Stimulated activated CD4-positive, alpha-beta T cell treated with anti-CD3 and anti-CD28 coated beads, Interleukin-4, amount 100 ng/mL, for 4 hours (primary cell): Measurements from ENCODE around the gene CENPM.

Experiments used
- DNase-seq, 2 experiments: peaks; one replicate each; pipeline ENCODE4 v3.0.0-alpha.2; 2020

The CENPM gene

DNA sequence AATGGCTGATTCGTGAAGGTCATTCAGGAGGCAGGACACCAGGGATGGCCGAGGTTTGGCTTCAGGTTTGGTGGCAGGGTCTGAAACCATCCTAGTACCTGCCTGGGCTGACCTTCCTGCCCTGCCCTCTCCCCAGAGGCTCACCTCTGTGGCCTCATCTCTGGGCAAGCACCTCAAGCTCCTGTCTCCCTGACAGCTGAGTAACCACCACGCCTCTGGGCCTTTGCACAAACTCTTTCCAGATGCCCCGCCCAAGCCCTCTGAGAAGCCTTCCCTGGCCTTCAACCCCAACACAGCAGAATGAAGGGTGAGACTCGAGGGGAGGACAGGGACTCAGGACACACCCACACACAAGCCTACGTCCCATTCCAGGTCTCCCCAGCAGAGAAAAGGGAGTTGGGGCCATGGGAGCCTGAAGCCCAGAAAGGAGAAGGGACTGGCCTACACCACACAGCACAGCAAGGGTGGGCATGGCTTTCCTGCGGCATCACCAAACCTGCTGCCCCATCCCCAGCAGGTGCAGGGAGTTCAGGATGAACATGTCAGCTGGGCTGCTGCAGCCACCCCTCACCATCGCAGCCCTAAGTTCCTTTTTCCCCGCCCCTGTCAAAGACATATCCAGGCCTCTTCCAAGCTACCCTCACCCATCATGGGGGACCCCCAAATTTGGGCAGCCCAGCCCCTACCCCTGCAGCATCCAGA lies 34.5 kb downstream of the CENPM start:
- no peak for DNase-seq

DNA sequence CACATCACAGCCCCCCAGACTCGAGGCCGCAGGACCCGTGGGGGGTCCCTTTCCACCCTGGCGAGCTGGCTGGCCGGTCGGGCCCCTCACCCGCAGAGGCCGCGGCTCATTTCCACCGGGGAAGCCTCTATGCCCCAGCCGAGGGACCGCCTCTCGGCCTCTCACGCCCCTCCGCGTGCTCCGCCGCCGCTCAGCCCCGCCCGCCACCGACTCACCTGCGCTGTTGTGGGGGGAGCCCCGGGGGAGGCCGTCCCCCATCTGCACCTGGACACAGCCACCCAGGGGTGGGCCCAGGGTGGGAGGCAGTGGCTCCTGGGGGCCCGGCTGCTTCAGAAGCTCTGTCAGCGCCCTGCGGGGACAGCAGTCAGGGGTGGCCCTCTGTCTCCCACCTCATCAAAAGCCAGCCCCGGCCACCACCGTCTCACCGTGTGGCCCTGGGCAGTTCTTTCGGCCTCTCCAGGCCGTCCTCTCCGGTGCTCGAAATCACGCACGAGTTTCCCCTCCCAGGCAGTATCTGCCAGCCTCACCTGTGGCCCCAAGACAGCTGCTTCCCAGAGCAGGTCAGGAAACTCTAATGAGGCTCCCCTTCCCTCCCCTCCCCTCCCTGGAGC lies 35.8 kb downstream of the CENPM start:
- DNase-seq = peak in 1 of 2 experiments; percentile 30

DNA sequence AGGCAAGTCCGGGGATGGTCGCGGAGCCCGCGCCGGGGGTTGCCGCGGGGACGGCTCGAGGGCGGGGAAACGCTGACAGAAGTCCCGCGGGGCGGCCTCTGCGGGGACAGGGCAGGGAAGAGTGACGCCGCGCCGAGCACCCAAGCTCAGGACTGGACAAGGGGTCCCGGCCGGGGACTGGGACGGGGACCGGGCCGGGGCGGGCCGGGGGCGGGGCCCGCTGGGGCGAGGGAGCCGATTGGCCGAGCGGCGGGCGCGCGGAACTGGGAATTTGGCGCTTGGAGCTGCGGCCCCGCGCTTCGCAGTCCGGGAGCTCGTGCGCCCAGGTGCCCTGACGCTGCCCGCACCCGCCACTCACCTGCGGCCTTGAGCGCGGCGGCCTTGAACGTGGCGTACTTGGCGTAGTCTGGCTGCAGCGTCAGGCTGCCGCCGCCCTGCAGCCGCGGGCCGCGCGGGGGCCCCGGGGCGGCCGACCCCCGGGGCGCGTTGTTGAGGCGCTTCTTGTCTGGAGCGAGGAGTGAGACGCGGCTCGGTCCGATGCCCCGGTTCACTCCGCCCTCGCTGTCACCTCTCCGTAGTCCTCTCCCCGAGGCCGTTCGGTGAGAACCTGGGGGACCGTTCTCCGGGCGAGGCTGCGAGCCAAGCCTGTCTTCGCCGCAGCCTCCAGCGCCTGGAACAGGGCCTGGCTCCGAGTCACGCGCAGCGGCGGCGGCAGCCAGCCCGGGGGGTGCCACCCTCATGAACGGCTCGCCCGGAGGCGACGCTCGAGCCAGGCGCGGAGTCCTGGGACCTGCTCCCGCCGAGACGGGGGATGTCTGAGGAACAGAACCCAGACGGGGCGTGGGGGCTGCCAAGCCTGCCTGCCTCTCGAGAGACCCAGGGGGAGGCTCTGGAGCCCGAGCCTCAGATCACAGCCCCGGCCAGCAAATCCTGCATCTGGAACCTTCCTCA lies 36.6 kb downstream of the CENPM start:
- no peak for DNase-seq

DNA sequence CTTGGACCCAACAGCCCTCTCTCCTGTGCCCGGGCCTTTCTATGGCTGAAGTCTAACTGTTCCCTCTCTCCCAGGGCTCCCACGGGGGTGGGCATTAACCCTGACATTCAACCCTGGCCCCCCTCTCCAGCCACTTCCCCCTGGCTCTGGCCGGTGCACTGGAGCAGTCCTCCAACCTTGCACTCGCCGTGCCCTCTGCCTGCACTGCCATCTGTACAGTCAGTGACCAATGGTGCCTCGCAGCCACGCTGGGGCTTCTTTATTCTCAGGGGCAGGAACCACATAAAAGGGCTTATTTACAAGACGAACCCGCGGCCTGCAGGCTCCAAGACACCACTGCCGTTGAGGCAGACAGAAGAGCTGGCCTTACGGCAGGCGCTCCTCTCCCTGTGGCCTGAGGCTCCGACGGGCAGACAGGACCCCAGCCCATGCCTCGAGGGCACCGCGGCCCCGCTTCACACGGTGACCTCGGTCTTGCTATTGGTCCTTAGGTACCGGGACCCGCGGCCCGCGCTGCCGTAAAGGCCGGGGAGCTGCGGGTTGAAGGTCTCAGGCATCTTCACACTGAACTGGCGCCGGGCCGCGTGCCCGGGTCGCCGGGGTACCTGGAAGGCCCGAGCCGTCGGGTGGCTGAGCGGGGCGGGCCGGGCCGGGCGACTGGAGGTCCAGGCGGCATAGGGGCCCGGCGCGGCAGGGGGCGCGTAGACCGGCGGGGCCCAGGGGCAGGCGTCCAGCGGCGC lies 37.5 kb downstream of the CENPM start:
- DNase-seq = no peak

DNA sequence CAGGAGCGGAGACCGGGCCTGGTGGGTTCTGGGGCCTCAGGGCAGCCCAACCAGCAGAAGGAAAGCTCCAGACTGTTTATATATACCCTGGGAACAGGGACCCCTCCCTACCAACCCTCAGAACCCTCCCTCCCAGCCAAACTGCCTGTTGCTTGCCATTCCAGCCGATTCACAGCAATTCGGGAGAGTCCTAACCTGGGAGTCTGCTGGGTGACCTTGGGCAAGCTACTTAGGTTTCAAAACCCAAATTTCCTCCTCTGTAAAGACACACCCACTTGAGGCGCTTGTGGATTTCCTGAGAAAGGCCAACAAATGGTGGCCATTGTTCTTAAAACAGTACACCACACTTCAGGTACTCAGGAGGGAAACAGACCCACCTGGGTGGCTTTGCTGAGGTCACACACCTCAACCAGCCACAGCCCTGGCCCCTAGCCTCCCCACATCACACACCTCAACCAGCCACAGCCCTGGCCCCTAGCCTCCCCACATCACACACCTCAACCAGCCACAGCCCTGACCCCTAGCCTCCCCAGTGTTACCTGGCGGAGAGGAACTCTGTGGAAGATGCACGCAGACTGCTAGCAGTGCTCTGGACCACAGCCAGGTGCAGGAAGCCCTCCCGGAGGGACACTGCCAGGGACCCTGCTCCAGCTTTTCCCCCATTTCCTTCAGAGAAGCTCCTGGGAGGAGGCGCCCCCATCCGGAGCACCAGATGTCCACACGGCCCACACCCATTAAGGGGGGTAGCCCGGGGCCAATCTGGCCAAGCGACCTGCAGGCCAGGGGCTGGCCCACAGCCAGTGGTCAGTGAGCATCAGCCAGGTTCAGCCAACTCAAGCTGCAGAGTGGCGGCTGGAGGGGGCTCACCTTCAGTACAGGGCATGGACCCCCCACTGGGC lies 38.3 kb downstream of the CENPM start:
- DNase-seq = no peak

DNA sequence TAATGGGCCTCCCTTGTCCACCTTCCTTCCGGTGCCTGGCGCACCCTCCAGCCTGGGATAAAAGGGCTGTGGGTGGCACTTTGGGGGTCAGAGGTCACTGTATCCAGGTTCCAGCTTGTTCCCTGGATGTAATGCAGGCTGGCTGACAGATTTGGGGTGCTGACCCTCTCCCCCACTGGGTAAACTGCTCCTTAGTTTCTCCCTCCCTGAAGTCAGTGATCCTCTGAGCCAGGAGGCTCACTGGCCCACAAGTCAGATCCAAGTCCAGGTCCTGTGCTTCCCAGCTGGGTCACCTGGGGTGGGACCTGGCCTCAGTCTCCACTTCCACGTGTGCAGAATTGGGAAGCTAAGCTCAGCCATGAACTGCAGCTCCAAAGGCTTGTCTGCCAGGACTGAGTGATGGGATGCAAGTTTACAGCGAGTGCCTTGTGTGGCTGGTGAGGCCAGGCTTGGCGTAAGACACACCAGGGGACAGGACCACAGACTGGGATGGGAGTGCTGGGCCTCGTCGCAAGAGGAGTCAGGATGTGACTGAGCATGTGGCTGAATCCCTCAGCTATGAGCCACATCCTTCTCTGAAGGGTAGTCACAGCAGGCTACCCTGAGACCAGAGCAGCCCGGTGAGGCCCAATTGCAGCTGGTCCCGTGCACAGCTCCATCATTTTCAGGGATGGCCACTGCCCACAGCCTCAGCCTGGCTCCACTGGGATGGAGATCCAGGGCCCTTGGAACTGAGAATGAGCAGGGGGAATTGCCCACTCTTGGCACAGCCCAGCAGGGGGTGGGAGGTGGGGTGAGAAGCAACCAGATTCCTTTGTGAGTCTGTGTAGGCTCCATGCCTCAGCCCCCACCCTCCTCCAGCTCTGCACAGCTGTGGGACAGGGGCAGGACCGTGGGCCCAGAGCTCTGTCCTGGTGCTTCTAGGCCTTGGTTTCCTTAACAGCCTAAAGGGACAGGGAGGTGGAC lies 39.2 kb downstream of the CENPM start:
- DNase-seq = no peak

DNA sequence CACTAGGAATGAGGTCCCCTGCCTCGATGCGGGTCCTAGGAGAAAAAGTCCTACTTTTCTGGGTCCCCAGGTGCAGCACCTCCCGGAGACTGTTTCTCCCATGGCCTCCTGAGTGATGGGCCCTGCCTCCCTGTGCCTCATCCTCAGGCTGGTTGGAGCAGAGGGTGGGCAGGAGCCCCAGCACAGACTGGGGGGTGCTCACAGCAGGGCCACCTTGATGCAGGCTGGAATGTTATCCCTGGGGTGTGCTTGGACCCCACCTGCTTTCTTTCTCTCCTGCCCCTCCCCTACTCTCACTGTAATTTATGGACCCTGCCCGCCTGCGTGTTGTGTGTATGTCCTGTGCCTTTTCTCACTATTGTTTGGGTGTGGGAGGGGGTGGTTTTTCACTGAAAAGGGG lies 40.1 kb downstream of the CENPM start:
- no peak for DNase-seq

DNA sequence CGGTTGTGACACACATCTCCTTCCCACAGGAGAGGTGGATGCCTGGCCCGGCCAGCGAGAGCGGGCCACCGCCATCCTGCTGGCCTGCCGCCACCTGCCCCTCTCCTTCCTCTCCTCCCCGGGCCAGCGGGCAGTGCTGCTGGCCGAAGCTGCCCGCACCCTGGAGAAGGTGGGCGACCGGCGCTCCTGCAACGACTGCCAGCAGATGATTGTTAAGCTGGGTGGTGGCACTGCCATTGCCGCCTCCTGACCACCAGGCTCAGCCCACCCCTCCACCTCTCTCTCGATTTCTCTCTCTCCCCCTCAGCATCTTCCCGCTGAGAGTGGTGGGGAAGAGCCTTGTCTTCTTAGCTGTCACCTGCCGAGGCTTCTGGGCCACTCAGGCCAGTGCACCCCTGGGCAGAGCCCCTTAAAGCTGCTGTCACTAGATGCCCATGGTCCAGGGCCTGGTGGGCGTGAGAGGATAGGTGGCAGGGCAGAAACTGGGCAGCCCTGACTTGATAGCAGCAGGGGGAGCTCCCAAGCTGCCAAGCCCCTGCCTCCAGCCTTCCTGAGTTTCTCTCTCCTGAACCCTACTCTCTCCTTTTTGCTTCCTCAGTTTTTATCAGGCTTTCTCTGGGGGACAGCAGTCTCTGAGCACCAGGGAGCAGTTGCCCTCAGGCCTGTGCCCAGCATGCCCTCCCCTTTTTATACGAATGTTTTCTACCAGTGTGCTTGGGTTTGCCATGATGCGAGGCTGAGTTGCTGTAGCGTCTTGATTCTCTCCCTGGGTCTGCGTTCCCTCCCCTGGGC lies 41.3 kb downstream of the CENPM start:
- no peak for DNase-seq

DNA sequence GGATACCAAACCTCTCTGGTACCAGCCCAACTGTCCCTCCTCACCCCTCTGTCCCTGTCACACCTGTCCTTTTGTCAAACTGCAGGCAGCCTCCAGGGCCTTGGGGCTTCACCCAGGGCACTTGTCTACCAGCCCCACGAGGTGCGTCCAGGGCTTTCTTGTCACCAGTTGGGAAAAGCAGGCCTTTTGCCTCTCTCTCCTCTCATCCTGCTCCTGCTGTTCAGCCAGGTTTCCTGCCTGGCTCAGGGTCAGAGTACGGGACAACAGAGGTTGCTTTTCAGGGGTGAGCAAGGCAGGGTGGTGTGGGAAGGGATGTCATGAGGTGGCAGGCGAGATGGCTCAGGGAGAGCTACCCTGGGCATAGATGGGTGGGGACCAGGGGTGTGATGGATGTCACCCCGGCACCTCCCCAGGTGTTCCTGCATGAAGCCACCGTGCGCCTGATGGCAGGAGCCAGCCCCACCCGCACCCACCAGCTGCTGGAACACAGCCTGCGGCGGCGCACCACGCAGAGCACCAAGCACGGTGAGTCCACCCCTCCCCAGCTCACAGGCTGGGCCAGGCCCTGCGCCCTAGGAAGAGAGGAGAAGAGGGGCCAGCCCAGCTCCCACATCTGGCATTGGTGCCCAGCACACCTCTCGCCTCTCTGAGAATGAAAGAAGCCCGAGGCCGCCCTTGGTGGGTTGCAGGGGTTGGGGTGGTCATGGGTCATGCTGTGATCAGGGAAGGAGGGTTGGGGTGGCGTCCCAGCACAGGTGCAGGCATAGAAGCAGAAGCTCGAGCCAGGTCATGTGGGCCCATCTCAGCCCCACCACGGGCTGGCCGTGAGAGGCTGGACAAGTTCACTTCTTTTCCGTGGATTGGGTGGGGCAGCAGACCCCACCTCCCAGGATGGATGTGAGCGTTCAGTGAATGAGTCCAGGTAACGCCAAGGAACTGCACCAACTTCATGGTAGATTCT lies 42.2 kb downstream of the CENPM start:
- DNase-seq = no peak

DNA sequence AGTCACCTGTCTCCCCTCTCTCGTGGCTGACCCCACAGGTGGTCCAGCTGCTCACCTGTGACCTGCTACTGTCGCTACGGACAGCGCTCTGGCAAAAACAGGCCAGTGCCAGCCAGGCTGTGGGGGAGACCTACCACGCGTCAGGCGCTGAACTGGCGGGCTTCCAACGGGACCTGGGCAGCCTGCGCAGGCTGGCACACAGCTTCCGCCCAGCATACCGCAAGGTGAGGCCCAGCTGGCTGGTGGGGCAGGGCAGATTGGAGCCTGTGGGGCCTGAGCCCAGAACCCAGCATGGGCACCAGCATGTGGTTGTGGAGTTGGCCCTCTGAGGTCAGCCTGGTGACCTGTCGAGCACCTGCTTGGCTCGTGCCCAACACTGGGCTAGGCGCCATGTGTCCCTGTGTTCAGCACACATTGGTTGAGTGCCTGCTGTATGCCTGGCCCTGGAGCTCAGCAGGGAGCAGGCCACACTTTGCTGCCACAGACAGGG lies 44.0 kb downstream of the CENPM start:
- DNase-seq = no peak

DNA sequence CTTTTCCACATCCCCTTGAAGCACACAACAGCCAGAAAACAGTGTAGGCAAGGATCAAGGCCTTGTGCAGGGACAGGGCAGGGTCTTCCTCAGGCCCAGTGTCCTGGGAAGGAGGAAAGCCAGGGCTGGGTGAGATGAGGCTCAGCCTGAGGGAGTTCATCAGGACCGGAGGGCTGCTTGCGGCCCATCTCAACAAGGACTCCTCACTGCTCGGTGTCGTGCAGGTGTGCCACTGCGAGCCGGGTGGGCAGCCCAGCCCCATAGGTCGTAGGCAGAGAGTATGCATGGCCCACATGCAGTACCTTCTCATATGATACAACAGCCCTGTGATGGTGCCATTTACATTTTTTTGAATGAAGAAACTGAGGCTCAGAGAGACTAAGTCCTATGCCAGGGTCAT lies 44.9 kb downstream of the CENPM start:
- DNase-seq = no peak

DNA sequence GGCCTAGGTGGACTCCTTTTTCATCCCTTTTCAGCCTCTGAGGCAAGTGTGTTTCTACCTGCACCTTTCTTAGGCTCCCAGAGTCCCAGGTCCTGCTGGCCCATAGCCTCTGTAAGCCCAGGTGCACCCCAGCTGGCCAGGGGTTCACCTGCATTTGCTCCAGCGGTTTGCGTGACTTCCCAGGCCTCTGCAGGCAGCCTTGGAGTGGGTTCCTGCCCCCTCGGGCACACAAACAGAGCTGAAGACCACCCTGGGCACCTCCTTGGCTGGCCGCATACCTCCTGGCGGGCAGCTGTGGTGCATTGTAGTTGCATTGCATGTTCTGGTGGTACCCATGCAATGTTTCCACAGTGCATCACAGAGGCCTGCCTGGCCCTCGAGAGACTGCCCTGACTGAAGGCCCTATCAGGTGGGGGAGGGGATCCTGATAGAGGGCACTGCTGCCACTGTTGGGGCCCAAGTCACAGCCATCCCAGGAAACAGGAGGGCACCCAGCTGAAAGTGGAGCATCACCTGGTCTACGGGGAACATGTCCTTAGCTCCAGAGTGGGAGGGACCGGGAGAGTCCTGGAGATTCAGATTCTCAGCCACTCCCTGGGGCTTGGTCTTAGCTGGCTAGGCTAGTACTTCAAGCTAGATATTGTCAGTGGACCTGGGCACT lies 46.2 kb downstream of the CENPM start:
- no peak for DNase-seq

DNA sequence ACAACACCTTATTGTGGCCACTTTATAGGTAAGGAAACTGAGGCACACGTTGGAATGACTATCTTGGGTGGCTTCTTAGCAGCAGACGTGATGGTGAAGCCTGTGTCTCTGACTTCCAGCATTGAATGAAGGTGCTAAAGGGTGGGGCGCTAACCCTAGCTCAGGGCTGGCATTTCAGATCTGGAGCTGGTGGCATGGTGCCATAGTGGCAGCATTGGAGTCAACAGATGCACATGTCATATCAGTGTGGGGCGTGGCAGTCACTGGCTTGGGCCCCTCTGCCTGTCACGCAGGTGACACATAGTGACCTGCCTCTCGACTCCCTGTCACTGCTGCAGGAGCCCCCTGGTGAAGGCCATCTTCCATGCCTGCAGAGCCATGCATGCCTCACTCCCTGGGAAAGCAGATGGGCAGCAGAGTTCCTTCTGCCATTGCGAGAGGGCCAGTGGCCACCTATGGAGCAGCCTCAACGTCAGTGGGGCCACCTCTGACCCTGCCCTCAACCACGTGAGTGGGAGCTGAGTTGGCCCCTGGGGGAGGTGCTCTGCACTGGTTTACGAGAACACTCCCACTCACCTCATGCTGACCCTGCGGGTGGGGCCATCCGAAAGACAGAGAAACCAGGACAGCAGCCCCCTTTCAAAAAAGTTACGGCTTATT lies 46.8 kb downstream of the CENPM start:
- no peak for DNase-seq

DNA sequence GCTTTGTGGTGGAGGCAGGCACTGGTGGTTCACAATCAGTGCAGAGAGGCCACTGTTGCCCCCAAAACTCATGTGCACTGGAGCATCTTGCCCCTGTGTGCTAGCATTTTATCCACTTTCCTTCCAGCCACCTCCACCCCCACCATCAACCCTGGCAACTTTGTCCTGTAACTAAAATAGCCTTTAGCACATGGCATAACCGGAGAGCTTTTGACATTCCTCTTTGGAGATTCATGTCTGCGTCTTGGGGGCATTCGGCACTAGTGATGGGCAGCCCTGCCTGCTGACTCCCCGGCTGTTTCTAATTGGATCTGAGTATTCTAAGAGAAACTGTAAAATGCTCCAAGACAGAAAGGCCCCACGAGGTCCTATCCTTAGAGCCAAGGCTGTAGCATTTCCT lies 47.8 kb downstream of the CENPM start:
- no peak for DNase-seq

DNA sequence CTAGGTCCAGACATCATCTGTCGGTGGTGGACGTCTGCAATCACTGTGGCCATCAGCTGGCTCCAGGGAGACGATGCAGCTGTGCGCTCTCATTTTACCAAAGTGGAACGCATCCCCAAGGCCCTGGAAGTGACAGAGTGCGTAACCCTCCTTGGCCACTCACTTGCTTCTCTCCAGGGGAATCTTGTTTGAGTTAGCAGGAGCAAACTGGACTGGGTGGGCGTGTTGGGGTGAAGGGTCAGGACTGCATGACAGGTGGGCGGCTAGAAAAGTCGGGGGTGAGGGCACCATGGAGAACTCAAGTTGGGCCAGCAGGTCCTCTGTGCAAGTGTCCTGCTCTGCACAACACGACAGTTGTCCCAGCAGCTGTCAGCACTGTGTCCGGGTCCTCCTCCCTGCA lies 48.3 kb downstream of the CENPM start:
- DNase-seq = no peak

DNA sequence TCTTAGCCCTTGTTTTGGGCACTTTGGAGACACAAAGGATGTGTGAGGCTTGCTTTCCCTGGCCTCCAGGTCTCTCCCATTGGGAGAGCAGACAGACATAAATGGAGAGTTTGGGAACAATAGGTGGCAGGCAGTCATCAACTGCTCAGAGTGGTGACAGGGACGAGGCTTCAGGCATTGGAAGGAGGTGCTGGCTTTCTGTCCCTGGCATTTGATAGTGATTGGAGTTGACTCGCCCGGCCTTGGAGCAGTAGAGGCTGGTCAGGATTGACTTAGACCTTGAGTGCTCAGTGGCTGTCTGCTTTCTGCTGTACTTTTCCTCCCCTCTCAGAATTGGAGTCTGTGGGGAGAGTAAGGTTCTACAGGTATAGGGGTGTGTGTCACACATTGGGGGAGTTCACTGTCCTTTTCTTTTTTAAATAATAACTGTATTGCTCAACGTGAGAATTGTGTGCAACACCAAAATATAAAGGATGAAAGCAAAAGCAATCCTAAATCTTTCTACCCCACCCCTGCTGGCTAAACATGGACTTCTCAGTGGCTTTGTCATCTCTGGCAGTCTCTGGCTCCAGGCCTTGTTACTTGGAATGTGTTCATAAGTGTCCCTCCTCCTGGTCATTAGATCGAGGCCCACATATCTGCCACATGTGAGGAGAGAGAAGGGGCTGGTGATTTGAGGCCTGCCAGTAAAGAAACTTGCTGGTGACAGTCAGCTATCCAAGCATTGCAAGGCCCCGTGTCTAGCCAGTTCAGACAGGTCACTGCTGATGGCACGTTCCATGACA lies 53.2 kb downstream of the CENPM start:
- DNase-seq = no peak

DNA sequence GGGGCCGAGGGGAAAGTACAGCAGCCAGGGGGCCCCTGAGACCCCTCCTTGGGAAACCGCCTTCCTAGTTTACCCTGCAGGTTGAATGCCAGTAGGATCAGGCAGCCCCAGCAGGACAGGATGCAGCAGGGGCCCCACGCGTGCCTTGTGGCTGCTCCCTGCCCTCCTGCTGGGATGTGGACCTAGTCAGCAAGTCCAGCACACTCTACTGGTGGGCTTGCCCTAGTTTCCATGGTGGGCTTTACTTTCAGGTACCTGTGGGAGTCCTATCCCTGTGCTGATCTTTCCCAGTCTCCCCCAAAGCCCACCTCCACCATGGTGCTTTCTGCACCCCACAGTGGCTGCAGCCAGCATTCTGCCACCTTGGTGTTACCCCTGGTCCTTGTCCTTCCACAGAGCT lies 54.2 kb downstream of the CENPM start:
- no peak for DNase-seq
